PC-9 (cell line): ENCODE measurements around the gene SEMG1.

Experiments used
- CTCF ChIP-seq: fragments of 200-600 bp; sonication (generic); conservative IDR thresholded peaks from 2 replicates; pipeline ENCODE4 v1.6.1; 2017; ENCODE audit warnings: mixed run types, antibody characterized with exemption, mild to moderate bottlenecking, moderate library complexity
- EZH2 ChIP-seq: fragments of 200-600 bp; sonication (generic); IDR thresholded peaks from 2 replicates; pipeline ENCODE4 v1.8.0; 2017; ENCODE audit warnings: antibody characterized with exemption, low read depth

GRCh38 chr20:45251884-45252560 is 45.2 kb downstream of the SEMG1 start:
- no peak for TF ChIP-seq CTCF
- TF ChIP-seq EZH2, result no peak
